NB4 (cell line): ENCODE results near the gene TPRG1L.

Source experiments
- DNase-seq: peaks from one replicate; pipeline ENCODE4 v3.0.0; 2010; ENCODE audit warnings: low read depth
- H3K4me3 ChIP-seq: one replicate; pipeline ENCODE4 v1.5.1; 2011; ENCODE audit warnings: mild to moderate bottlenecking, low read depth, low read length, moderate library complexity
- MYC ChIP-seq: IDR thresholded peaks from 2 replicates; pipeline ENCODE4 v1.6.1; 2011; ENCODE audit warnings: low read depth, low read length
- POLR2A ChIP-seq: IDR thresholded peaks from 2 replicates; pipeline ENCODE4 v1.6.1; 2011; ENCODE audit warnings: mild to moderate bottlenecking; ENCODE audit not compliant: insufficient read length; ENCODE audit errors: extremely low read depth
- TF ChIP-seq, protein P1 (sequence below): IDR thresholded peaks from 2 replicates; pipeline ENCODE4 v1.6.1; 2011; ENCODE audit warnings: low read depth, low read length
- TF ChIP-seq, protein P2 (sequence below): IDR thresholded peaks from one replicate; pipeline ENCODE4 v1.5.1; 2012; ENCODE audit warnings: low read depth, low read length

The TPRG1L gene

DNA sequence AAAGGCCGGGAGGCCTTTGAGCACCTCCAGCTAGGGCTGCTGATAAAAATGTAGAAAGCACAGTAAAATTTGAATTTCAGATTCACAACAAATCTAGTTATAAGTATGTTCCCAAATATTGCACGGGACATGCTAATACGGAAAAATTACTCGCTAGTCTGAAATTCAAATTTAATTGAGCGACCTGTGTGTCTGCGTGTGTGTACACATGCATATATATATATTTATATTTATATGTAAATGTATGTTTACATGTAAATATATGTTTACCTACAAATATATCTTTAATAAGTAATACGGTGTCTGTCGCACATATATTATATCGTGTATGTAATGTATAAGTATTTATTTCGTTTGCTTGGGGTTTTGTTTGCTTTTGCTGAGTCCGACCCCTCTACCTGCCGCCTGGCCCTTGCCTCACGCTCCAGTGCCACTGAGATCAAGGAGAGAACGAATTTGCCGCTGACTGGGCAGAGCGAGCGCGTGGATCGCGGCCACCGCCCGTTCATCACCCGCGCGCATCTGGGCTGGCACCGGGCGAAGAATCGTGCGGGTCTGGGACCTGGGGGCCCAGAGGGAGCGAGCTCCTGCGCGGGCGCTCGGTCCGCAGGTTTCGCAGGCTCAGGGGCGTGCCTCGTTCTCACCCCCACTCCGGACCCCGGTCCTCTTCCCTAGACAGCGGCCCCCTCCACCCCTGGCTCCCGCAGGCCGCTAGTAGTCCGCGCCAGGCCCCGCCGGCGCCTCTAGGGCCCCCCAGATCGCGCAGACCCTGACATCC lies 25.6 kb downstream of the TPRG1L start:
- no peak overlapping the region for H3K4me3 ChIP-seq
- no peak for TF ChIP-seq MYC
- TF ChIP-seq, protein P1, sequence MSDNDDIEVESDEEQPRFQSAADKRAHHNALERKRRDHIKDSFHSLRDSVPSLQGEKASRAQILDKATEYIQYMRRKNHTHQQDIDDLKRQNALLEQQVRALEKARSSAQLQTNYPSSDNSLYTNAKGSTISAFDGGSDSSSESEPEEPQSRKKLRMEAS: no peak
- no peak for TF ChIP-seq POLR2A
- TF ChIP-seq, protein P2, sequence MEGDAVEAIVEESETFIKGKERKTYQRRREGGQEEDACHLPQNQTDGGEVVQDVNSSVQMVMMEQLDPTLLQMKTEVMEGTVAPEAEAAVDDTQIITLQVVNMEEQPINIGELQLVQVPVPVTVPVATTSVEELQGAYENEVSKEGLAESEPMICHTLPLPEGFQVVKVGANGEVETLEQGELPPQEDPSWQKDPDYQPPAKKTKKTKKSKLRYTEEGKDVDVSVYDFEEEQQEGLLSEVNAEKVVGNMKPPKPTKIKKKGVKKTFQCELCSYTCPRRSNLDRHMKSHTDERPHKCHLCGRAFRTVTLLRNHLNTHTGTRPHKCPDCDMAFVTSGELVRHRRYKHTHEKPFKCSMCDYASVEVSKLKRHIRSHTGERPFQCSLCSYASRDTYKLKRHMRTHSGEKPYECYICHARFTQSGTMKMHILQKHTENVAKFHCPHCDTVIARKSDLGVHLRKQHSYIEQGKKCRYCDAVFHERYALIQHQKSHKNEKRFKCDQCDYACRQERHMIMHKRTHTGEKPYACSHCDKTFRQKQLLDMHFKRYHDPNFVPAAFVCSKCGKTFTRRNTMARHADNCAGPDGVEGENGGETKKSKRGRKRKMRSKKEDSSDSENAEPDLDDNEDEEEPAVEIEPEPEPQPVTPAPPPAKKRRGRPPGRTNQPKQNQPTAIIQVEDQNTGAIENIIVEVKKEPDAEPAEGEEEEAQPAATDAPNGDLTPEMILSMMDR: no peak
- no peak for DNase-seq

DNA sequence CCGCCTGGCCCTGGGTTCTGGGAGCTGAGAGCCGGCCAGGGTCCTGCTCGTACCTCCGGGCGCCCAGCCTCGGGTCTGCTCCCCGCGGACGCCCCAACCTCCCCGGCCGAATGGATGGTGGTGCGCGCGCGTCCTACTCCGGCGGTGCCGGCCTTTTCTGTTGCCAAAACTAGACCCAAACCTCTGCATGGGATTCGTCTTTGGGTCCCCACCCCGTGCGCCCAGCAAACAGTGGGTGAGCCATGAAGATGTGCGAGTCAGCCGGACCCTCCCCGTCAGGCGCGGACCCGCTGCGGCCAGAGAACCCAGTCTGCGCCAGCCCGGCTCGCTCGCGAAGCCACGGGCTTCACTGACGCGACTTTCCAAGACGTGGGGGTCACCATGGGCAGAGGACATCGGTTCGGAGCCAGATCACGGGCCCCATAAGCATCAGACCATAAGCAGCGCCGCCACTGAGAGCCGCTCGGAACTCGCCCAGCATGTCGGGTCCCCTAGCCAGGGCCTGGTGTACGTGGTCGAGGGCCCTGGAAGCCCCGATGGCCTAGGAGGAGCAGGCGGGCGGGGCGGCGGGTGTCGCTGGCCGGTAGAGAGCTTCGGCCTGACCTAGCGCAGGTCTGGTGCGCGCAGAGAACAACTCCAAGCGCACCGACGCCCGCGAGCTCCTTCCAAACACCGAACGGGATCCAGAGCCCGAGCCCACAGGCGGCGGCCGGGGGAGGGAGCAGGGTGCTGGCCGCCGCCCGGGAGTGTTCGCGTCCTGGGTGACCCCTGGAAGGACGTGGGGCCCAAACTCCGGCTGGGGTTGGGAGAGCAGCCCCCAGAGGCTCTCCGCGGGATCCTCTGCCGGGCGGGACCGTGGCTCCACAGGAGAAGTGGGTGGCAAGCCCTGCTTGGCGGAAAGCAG lies 26.5 kb downstream of the TPRG1L start:
- DNase-seq: no peak
- H3K4me3 ChIP-seq: no peak overlapping the region
- TF ChIP-seq, protein P1: no peak
- TF ChIP-seq MYC (no peak), POLR2A (no peak)
- TF ChIP-seq, protein P2: no peak

DNA sequence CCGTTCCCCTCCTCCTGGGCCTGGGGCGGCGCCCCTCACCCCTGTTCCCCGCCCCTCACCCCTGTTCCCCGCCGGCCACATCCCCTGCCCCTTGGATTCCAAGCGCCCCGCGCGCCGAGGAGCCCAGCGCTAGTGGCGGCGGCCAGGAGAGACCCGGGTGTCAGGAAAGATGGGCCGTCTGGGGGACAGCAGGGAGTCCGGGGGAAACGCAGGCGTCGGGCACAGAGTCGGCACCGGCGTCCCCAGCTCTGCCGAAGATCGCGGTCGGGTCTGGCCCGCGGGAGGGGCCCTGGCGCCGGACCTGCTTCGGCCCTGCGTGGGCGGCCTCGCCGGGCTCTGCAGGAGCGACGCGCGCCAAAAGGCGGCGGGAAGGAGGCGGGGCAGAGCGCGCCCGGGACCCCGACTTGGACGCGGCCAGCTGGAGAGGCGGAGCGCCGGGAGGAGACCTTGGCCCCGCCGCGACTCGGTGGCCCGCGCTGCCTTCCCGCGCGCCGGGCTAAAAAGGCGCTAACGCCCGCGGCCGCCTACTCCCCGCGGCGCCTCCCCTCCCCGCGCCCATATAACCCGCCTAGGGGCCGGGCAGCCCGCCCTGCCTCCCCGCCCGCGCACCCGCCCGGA lies 27.2 kb downstream of the TPRG1L start, which contains the start of gene TP73:
Gene TP73, plus strand, starts transcription at position 587 of the 618 bp plus-strand sequence. CDS start 29,850 bp downstream, outside the sequence.
- peak; percentile 61 for DNase-seq
- H3K4me3 ChIP-seq: no peak within 1 kb of the TSS
- TF ChIP-seq POLR2A (no peak), MYC (no peak)
- TF ChIP-seq, protein P2: no peak
- TF ChIP-seq, protein P1: no peak

DNA sequence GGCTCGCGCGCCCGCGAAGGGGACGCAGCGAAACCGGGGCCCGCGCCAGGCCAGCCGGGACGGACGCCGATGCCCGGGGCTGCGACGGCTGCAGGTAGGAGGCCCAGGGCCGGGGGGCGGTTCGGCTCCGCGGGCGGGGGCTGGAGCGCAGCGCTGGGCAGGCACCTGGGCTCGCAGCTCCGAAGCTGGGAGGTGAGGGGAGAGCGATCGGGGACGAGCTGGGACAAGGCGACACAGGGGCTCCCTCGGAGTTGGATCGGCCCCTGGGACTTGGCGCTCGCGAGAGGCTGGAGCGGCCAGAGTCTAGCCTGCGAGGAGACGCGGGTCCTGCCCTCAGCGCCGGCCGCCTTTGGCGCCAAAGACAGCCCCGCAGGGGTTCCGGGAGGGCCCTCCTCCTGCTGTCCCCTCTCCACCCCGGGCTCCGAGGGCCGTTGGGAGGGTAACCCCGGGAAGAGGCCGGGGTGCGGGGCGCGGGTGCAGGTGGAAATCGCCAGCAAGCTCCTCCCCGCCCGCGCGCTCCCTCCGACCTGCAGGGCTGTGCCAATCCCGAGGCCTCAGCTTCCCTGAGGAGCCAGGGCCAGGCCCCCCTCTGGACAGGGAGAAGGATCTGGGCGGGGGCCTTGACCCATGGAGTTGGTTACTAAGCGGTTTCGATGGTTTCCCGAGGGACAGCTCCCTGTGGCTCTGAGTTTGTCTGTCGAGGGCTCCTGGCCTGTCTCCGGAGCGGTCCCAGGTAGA lies 27.9 kb downstream of the TPRG1L start:
- no peak for TF ChIP-seq MYC
- TF ChIP-seq, protein P1: no peak
- TF ChIP-seq POLR2A: no peak
- TF ChIP-seq, protein P2: no peak
- DNase-seq: peak; percentile 29
- H3K4me3 ChIP-seq: no peak overlapping the region

DNA sequence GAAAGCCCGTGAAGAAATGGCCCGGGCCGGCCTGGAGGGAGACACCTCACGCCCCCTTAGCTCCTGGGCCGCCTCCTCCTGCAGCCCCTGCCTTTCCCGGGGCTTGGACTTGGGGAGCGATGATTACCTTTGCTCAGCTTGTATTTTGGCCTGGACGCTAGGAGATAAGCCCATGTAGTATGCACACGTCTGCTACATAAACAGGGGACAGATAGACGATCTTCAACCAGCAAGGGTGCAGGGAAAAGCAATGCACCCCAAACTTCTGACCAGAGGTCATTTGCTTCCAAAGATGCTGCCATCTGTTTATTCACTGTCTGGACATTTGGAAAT lies 28.4 kb downstream of the TPRG1L start:
- TF ChIP-seq POLR2A: no peak
- TF ChIP-seq MYC: no peak
- TF ChIP-seq, protein P1: no peak
- TF ChIP-seq, protein P2: no peak
- DNase-seq: no peak
- H3K4me3 ChIP-seq: no peak overlapping the region
